ENCODE results near the gene MARCHF9.
A peak's percentile ranks its signal among the peaks of the same experiment; 100 is the strongest.

The MARCHF9 gene

DNA sequence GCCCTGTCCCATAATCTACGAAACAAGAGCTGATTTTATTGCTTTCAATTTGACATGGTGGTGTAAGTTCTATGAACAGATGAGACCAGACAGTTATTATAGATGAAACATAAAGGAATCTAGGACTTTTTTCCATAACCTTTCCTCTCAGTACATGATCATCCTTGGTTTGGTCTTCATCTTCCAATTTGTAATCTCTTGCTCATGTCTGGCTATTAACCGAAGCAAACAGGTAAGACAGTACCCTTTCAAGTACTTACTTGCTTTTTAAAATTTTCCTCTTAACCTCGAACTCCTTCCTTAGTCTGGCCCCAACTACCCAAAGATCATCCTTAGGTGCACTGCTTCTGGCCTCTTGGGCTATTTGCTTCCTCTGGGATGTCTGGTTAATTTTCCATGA is 8.9 kb upstream of the MARCHF9 start:
- H3K4me1 ChIP-seq (ENCODE audit: insufficient read depth, low read length) = peaks cover 25% of the 10 kb centered on the region
- H3K36me3 ChIP-seq (ENCODE audit: insufficient read depth, low read length) = peaks cover 43% of the 10 kb centered on the region
- H3K4me3 ChIP-seq (ENCODE audit: low read length) = peak overlapping the region; percentile 82
- no peaks in the 10 kb centered on the region for H3K27me3 ChIP-seq (ENCODE audit: insufficient read depth, low read length)
- no peaks in the 10 kb centered on the region for H3K9me3 ChIP-seq (ENCODE audit: low read length)
- H2AFZ ChIP-seq (ENCODE audit: low read depth, low read length) = no peak overlapping the region

DNA sequence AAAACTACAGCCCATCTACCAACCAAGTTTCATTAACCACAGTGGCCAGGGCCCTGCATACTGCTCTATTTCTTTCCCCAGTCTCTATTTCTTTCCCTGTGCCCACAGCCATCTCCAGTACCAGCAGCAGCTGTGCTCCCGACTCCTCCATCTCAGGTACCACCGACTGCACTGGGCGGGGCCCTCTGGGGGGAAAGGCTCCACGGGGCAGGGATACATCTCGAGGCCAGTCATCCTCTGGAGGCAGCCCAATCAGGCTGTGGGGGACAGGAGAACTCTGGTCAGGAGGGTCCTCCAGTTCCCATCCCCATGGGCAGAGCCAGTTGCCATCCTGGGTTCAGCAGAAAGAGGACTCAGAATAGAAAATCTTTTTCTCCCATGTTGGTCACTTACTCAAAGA is 5.8 kb upstream of the MARCHF9 start:
- H3K4me3 ChIP-seq (ENCODE audit: low read length) = no peak overlapping the region
- peaks cover 45% of the 10 kb centered on the region for H3K36me3 ChIP-seq (ENCODE audit: insufficient read depth, low read length)
- no peaks in the 10 kb centered on the region for H3K9me3 ChIP-seq (ENCODE audit: low read length)
- H2AFZ ChIP-seq (ENCODE audit: low read depth, low read length) = no peak overlapping the region
- peaks cover 39% of the 10 kb centered on the region for H3K4me1 ChIP-seq (ENCODE audit: insufficient read depth, low read length)
- no peaks in the 10 kb centered on the region for H3K27me3 ChIP-seq (ENCODE audit: insufficient read depth, low read length)

DNA sequence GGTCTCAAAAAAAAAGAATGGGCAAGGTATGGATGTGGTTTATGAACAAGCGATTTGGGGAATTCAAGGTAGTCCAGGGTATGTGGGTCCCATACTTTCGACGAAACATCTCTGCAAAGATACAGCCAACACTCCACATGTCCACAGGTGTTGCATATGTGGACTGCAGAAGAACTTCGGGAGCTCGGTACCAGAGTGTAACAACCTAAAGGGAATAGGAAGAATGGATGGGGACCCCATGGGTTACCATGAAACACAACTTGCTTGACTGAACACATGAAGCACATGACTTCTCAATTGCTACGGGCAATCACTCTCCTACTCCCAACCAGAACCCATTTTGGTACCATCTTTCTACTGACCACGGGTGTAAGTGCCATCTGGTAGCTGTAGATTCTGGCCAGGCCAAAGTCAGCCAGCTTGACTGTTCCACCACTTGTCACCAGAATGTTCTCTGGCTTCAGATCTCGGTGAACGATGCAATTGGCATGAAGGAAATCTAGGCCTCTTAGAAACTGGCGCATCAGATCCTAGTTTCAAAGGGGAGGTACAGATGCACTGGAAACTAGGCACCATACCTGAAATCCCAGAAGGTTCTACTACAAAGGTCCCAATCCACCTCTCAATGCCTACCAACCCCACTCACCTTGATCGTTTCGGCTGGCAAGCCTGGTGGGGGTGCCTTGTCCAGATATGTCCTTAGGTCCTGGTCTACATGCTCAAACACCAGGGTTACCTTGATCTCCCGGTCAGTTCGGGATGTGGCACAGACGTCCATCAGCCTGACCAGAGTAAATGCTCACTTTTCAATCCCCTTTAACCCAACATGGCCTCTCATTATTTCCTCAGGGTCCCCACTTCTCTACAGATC is 4.1 kb upstream of the MARCHF9 start:
- H3K4me3 ChIP-seq (ENCODE audit: low read length) = peak overlapping the region; percentile 79
- H3K36me3 ChIP-seq (ENCODE audit: insufficient read depth, low read length) = peaks cover 45% of the 10 kb centered on the region
- H3K9me3 ChIP-seq (ENCODE audit: low read length) = no peaks in the 10 kb centered on the region
- peaks cover 40% of the 10 kb centered on the region for H3K4me1 ChIP-seq (ENCODE audit: insufficient read depth, low read length)
- H3K27me3 ChIP-seq (ENCODE audit: insufficient read depth, low read length) = no peaks in the 10 kb centered on the region
- H2AFZ ChIP-seq (ENCODE audit: low read depth, low read length) = no peak overlapping the region

DNA sequence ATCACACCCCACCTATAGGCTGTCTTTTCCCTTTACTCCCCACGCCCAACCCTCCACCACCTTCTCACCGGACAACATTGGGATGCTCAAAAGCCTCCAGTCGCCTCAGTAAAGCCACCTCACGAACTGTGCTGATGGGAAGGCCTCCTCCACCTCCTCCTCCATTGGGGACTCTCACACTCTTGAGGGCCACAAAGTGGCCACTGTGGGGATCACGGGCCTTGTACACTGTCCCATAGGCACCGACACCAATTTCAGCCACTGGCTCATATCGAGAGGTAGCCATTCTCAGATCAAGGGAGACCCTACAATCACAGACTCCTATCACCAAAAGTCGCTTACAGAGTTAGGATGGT is 3.5 kb upstream of the MARCHF9 start:
- peaks cover 40% of the 10 kb centered on the region for H3K36me3 ChIP-seq (ENCODE audit: insufficient read depth, low read length)
- peaks cover 41% of the 10 kb centered on the region for H3K4me1 ChIP-seq (ENCODE audit: insufficient read depth, low read length)
- H3K4me3 ChIP-seq (ENCODE audit: low read length) = peak overlapping the region; percentile 79
- H3K9me3 ChIP-seq (ENCODE audit: low read length) = no peaks in the 10 kb centered on the region
- no peaks in the 10 kb centered on the region for H3K27me3 ChIP-seq (ENCODE audit: insufficient read depth, low read length)
- peak overlapping the region; percentile 14 for H2AFZ ChIP-seq (ENCODE audit: low read depth, low read length)

DNA sequence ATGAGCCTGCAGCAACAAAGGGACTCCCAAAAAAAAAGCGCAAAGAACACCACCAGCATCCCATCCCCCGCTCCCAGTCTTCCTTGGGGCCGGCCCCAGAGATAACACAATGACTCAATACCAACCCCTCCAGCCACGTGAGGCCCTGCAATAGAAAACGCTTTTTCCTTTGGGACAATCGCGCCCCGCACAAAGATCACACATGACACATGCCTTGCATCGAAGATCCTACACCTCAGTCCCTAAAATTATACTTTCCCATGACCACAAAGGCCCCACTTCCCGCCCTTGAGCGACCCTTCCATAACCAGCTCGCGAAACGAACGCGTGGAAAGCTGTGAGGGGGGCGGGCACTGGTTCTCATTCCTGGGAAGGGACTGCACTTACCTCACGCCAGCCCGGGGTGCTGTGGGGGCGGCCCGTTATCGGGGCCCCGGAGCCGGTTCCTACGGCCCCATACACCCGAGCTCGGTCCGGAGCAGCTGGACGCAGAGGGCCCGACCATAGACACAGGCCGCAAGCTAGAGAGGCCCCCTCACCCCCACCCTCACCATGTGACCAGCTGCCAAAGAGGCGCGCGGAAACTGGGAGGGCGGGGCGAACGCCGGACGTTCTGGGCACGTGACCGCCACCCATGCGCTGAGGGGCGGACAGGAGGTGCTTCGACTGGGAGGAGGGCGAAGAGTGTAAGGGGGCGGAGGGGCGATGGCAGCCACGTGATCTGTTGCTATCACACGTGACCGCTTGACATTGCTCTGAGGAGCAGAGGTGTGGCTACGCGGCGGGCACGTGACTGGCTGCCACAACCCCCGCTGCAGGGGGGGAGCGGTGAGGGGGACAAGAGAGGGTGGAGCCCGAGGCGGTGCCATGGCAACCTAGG is 2.9 kb upstream of the MARCHF9 start, which contains the start of gene CDK4:
CDK4 (minus strand) TSS at position 523 of the 880 bp plus-strand sequence. CDS start 593 bp downstream, outside the sequence.
- peaks cover 40% of the 10 kb centered on the region for H3K4me1 ChIP-seq (ENCODE audit: insufficient read depth, low read length)
- no peaks in the 10 kb centered on the region for H3K9me3 ChIP-seq (ENCODE audit: low read length)
- H3K36me3 ChIP-seq (ENCODE audit: insufficient read depth, low read length) = peaks cover 37% of the 10 kb centered on the region
- peak within 1 kb of the TSS; percentile 14 for H2AFZ ChIP-seq (ENCODE audit: low read depth, low read length)
- no peaks in the 10 kb centered on the region for H3K27me3 ChIP-seq (ENCODE audit: insufficient read depth, low read length)
- peak within 1 kb of the TSS; percentile 79 for H3K4me3 ChIP-seq (ENCODE audit: low read length)

DNA sequence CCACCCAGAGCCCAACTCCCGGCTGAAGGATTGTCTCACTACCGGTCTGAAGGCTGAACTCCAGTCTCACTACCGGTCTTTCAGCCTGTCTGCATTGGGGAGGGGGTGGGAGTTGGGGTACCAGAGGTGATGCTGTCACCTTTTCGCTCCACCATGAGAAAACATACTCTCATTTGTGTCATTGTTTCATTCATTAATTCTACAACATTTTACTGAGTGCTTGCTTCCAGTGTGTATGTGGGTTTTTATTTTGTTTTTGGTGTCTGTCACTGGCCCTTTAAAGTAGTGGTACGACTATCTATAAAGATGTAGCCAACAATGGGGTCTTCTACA is 2.3 kb upstream of the MARCHF9 start:
- H3K4me3 ChIP-seq (ENCODE audit: low read length) = peak overlapping the region; percentile 37

DNA sequence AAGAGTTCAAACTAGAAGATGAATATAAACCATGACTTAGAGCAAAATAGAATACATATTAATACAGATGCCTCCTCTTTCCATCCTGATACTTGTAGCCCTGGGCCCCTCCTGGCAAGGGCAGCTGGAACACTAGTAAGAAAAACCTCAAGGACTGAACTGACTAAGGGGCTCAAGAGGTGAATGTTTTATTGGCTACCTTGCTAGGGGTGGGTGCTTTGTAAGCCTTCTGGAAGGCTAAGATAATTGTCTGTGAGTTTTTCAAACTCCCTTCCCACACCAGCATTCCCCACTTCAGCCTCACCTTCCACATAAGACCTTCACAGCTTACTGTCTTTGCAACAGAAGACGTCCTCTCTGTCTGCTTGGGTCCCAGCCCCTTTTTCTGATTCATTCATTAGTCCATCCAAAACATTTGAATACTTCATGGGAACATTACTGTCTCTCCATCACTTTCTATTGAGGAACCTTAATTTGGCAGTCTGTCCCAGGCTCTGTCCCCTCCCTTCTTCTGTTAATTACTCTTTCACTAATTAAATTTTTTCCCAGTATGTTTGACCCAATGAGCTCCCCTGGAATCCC is 1.1 kb upstream of the MARCHF9 start:
- H2AFZ ChIP-seq (ENCODE audit: low read depth, low read length) = no peak overlapping the region
- no peaks in the 10 kb centered on the region for H3K27me3 ChIP-seq (ENCODE audit: insufficient read depth, low read length)
- no peaks in the 10 kb centered on the region for H3K9me3 ChIP-seq (ENCODE audit: low read length)
- H3K4me1 ChIP-seq (ENCODE audit: insufficient read depth, low read length) = peaks cover 40% of the 10 kb centered on the region
- H3K4me3 ChIP-seq (ENCODE audit: low read length) = peak overlapping the region; percentile 56
- peaks cover 37% of the 10 kb centered on the region for H3K36me3 ChIP-seq (ENCODE audit: insufficient read depth, low read length)

More for the DNA sequence above, 2.3 kb upstream of the MARCHF9 start:
- Histone ChIP-seq H3K27me3 (ENCODE audit: insufficient read depth, low read length) (no peaks in the 10 kb centered on the region), H3K4me1 (ENCODE audit: insufficient read depth, low read length) (peaks cover 40% of the 10 kb centered on the region), H2AFZ (ENCODE audit: low read depth, low read length) (no peak overlapping the region), H3K9me3 (ENCODE audit: low read length) (no peaks in the 10 kb centered on the region), H3K36me3 (ENCODE audit: insufficient read depth, low read length) (peaks cover 34% of the 10 kb centered on the region)

DNA sequence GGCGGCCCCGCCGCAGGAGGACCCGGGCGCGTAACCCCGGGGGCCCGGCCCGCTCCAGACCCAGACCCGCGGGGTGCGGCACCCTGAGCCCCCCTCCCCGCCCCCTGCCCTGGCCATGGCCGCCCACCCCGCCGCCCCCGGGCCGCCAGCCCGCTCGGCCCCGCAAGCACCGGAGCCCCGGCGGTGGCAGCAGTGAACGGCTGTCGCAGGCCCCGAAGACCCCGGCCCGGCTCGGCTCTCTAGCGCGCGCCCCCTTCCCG is 221 bp downstream of the MARCHF9 start:
- Histone ChIP-seq H3K27me3 (ENCODE audit: insufficient read depth, low read length) (no peaks in the 10 kb centered on the region), H3K4me3 (ENCODE audit: low read length) (peak overlapping the region; percentile 61), H3K4me1 (ENCODE audit: insufficient read depth, low read length) (peaks cover 40% of the 10 kb centered on the region), H2AFZ (ENCODE audit: low read depth, low read length) (no peak overlapping the region), H3K36me3 (ENCODE audit: insufficient read depth, low read length) (peaks cover 36% of the 10 kb centered on the region), H3K9me3 (ENCODE audit: low read length) (no peaks in the 10 kb centered on the region)

DNA sequence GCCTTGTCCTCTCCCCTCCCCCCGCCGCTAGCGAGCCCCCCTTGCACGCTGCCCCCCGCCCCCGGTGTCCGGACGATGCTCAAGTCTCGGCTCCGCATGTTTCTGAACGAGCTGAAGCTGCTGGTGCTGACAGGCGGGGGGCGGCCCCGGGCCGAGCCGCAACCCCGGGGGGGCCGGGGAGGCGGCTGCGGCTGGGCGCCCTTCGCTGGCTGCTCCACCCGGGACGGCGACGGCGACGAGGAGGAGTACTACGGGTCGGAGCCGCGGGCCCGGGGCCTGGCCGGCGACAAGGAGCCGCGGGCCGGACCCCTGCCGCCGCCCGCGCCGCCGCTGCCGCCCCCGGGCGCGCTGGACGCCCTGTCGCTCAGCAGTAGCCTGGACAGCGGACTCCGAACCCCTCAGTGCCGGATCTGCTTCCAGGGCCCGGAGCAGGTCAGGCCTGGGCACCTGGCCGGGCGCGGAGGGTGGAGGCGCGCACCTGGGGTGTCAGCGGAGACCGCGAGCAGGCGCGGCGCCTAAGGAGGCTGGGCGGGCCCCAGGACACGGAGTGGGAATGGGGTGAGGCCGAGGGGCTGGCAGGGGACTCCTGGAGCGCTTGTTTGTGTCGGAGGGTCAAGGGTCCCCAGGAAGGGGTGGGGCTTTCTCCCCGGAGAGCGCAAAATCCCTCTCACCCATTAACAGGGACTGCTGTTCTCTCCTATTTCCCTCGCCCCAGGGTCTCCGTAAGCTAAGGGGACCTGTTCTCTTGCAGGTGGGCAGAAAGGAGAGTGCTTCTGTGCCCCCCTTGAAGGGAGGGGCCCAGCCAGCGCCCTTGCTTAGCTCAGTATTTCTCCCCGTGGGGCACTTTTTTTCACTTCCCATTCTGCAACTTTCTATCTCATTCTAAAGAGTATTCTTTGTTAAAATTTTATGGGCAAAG is 810 bp downstream of the MARCHF9 start:
- H3K27me3 ChIP-seq (ENCODE audit: insufficient read depth, low read length) = no peaks in the 10 kb centered on the region
- no peak overlapping the region for H2AFZ ChIP-seq (ENCODE audit: low read depth, low read length)
- H3K36me3 ChIP-seq (ENCODE audit: insufficient read depth, low read length) = peaks cover 32% of the 10 kb centered on the region
- H3K4me1 ChIP-seq (ENCODE audit: insufficient read depth, low read length) = peaks cover 36% of the 10 kb centered on the region
- H3K9me3 ChIP-seq (ENCODE audit: low read length) = no peaks in the 10 kb centered on the region
- H3K4me3 ChIP-seq (ENCODE audit: low read length) = peak overlapping the region; percentile 61

DNA sequence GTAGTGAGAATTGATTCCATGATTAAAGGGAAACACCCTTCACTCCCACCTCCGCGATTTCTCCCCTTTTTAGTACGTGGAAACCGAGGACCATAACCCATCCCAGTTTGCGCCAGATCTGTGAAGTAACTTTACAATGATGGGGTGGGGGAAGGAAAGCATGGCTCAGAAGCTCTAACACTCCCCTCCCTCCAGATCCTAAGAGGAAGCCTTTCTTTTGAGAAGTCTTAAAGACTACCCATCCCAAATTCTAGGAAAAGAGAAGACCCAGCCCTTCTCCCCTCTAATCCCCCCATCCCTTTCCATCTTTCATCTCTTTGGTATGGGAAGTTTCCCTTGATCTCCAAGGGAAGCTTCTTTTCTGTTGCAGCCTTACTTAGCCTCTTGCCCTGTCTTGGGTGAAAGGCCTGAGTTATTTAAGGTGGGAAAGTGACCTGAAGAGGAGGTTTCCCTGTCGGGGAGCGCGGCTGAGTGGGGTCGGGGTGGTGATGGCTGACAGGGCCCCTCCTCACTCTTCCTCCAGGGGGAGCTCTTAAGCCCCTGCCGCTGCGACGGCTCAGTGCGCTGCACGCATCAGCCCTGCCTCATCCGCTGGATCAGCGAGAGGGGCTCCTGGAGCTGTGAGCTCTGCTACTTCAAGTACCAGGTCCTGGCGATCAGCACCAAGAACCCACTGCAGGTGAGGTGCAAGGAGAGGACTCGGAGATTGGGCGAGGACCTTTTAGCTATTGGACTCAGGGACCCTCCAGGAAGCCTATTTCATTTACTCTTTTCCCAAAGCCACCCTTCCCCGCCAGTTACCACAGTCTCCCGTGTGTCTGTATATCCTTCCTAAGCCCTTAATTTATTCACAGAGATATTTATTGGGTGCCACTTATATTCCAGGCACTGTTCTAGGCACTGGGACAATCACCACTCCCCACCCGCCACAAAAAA is 1.8 kb downstream of the MARCHF9 start:
- Histone ChIP-seq H2AFZ (ENCODE audit: low read depth, low read length) (no peak overlapping the region), H3K27me3 (ENCODE audit: insufficient read depth, low read length) (no peaks in the 10 kb centered on the region)

DNA sequence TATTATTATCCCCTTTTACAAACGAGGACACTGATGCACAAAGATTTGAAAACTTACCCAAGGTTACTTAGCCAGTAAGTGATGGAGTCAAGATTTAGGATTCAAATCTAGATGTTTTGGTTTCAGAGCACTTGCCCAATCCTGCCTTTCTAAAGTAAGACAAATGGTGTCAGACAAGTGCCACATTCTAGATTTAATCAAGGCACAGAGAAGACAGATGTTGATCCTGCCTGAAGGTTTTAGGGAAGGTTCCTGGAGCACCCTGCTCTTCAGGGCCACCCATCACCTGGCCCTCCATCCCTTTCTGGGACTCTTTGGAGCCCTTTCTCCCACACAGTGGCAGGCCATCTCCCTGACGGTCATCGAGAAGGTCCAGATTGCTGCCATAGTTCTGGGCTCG is 2.9 kb downstream of the MARCHF9 start:
- Histone ChIP-seq H3K4me1 (ENCODE audit: insufficient read depth, low read length) (peaks cover 27% of the 10 kb centered on the region), H3K4me3 (ENCODE audit: low read length) (no peak overlapping the region), H3K27me3 (ENCODE audit: insufficient read depth, low read length) (no peaks in the 10 kb centered on the region), H3K9me3 (ENCODE audit: low read length) (no peaks in the 10 kb centered on the region), H2AFZ (ENCODE audit: low read depth, low read length) (no peak overlapping the region), H3K36me3 (ENCODE audit: insufficient read depth, low read length) (peaks cover 31% of the 10 kb centered on the region)

More for the DNA sequence above, 1.8 kb downstream of the MARCHF9 start:
- no peaks in the 10 kb centered on the region for H3K9me3 ChIP-seq (ENCODE audit: low read length)
- peak overlapping the region; percentile 61 for H3K4me3 ChIP-seq (ENCODE audit: low read length)
- peaks cover 29% of the 10 kb centered on the region for H3K36me3 ChIP-seq (ENCODE audit: insufficient read depth, low read length)
- peaks cover 30% of the 10 kb centered on the region for H3K4me1 ChIP-seq (ENCODE audit: insufficient read depth, low read length)

Measured in neuron (in vitro differentiated cells).